HG03039 (cell line): ENCODE measurements around the gene CLEC16A.
"Not testable (repeated sequence)": the region's sequence is repeated elsewhere in the genome, so short reads cannot be mapped to it uniquely, and the experiment has no call there.

ENCODE experiments used
- ATAC-seq: cut with Tn5 transposase; IDR thresholded peaks from one replicate; pipeline ENCODE4 v1.9.1; 2021; ENCODE audit warnings: mild to moderate bottlenecking, moderate library complexity; ENCODE audit not compliant: unreplicated experiment

The CLEC16A gene

GRCh38 chr16:10923146-10923649 lies 21.2 kb upstream of the CLEC16A start:
- no peak for ATAC-seq

GRCh38 chr16:10923650-10924214 lies 20.6 kb upstream of the CLEC16A start:
- ATAC-seq = no peak

- ATAC-seq = not testable (repeated sequence)
Observed at GRCh38 chr16:10925285-10925684, 19.1 kb upstream of the CLEC16A start.

- no peak for ATAC-seq
Observed at GRCh38 chr16:10926094-10926493, 18.3 kb upstream of the CLEC16A start.

GRCh38 chr16:10926867-10927266 lies 17.5 kb upstream of the CLEC16A start:
- ATAC-seq = no peak

- no peak for ATAC-seq
Observed at GRCh38 chr16:10927497-10928112, 16.8 kb upstream of the CLEC16A start.

GRCh38 chr16:10929097-10929496 lies 15.3 kb upstream of the CLEC16A start:
- ATAC-seq = not testable (repeated sequence)

GRCh38 chr16:10929853-10930754 lies 14.3 kb upstream of the CLEC16A start:
- no peak for ATAC-seq

- no peak for ATAC-seq
Observed at GRCh38 chr16:10930755-10931093, 13.6 kb upstream of the CLEC16A start.

- ATAC-seq = no peak
Observed at GRCh38 chr16:10931134-10931533, 13.2 kb upstream of the CLEC16A start.

- no peak for ATAC-seq
Observed at GRCh38 chr16:10931977-10932632, 12.3 kb upstream of the CLEC16A start.

GRCh38 chr16:10932959-10933710 lies 11.2 kb upstream of the CLEC16A start:
- ATAC-seq = no peak

- no peak for ATAC-seq
Observed at GRCh38 chr16:10933865-10934264, 10.5 kb upstream of the CLEC16A start.

- ATAC-seq = no peak
Observed at GRCh38 chr16:10934325-10935107, 9.8 kb upstream of the CLEC16A start.

GRCh38 chr16:10935226-10935915 lies 9.0 kb upstream of the CLEC16A start:
- no peak for ATAC-seq

GRCh38 chr16:10936272-10936984 lies 7.9 kb upstream of the CLEC16A start:
- no peak for ATAC-seq

- no peak for ATAC-seq
Observed at GRCh38 chr16:10937068-10937859, 7.1 kb upstream of the CLEC16A start.

- ATAC-seq = no peak
Observed at GRCh38 chr16:10938321-10938720, 6.0 kb upstream of the CLEC16A start.
